K562 (cell line): ENCODE results near the gene SCMH1.

ENCODE experiments used
- CEBPZ ChIP-seq: fragments of 150-350 bp; IDR thresholded peaks from 2 replicates; pipeline ENCODE4 v1.6.1; 2014; ENCODE audit warnings: low read depth, mild to moderate bottlenecking, low read length, borderline replicate concordance
- CTCF ChIP-seq, 3 experiments: IDR thresholded peaks in 2 of 3; conservative IDR thresholded peaks in 1 of 3; 2 replicates each; pipeline ENCODE4 v1.5.1; 2011 to 2012; ENCODE audit warnings: low read length in 3 of 3, mild to moderate bottlenecking in 3 of 3, control low read depth in 2 of 3, improper control_type of control experiment in 1 of 3, inconsistent platforms in 1 of 3, low read depth in 1 of 3, mixed read lengths in 1 of 3, moderate library complexity in 1 of 3; ENCODE audit not compliant: insufficient read depth in 2 of 3
- ELF4 ChIP-seq: fragments of 450-650 bp; formaldehyde crosslinking; IDR thresholded peaks from 2 replicates; pipeline ENCODE4 v1.4.0; 2022; ENCODE audit warnings: missing genetic modification characterization
- GATAD2A ChIP-seq: fragments of 450-650 bp; IDR thresholded peaks from 2 replicates; pipeline ENCODE4 v1.6.1; 2017
- JUN ChIP-seq, 2 experiments: sonication (generic) in 1 of 2; formaldehyde crosslinking in 1 of 2; IDR thresholded peaks; 2 replicates each; pipeline versions ENCODE4 v1.6.1 to v1.8.0; 2012 to 2022; ENCODE audit warnings: borderline replicate concordance in 2 of 2, mild to moderate bottlenecking in 2 of 2, improper control_type of control experiment in 1 of 2, low read depth in 1 of 2, low read length in 1 of 2, missing genetic modification reagents in 1 of 2
- PRDM10 ChIP-seq: fragments of 450-650 bp; IDR thresholded peaks from 2 replicates; pipeline ENCODE4 v1.6.1; 2018; ENCODE audit not compliant: partially characterized antibody
- TRIM28 ChIP-seq: fragments of 450-650 bp; IDR thresholded peaks from 2 replicates; pipeline ENCODE4 v1.6.1; 2017
- ZFP1 ChIP-seq: fragments of 450-650 bp; formaldehyde crosslinking; IDR thresholded peaks from 2 replicates; pipeline ENCODE4 v1.4.0; 2020; ENCODE audit warnings: mild to moderate bottlenecking, mixed read lengths
- ZNF143 ChIP-seq: sonication (generic); formaldehyde crosslinking; IDR thresholded peaks from 2 replicates; pipeline ENCODE4 v1.9.0; 2022; ENCODE audit warnings: mild to moderate bottlenecking, missing genetic modification reagents
- ZNF24 ChIP-seq: fragments of 450-650 bp; IDR thresholded peaks from 2 replicates; pipeline ENCODE4 v1.6.1; 2016

- TF ChIP-seq TRIM28 (no peak), ELF4 (CRISPR knock-in tag) (no peak), GATAD2A (no peak), CEBPZ (no peak), PRDM10 (no peak), ZNF143 (CRISPR knock-in tag) (no peak), ZFP1 (no peak), JUN (IDR thresholded peaks at IDR 0.05; ENCODE audit: borderline replicate concordance, low read depth, low read length) (no peak), JUN (CRISPR knock-in tag; IDR thresholded peaks at IDR 0.05; ENCODE audit: borderline replicate concordance) (no peak), CTCF (IDR thresholded peaks at IDR 0.05 in 2 of 3, conservative IDR thresholded peaks at IDR 0.05 in 1 of 3; ENCODE audit: insufficient read depth in 2 of 3, low read depth in 1 of 3, low read length in 3 of 3) (no peak), ZNF24 (no peak)
Observed at GRCh38 chr1:41041614-41042270, 200.4 kb downstream of the SCMH1 start.
